Activated naive CD4-positive, alpha-beta T cell treated with anti-CD3 and anti-CD28 coated beads, Interleukin-2, amount 50 U/mL, for 72 hours (primary cell): Measurements from ENCODE around the gene ETFDH. TPM values are rescaled to one million over a fixed set of nuclear protein-coding genes. Genes with fewer than 3 reads are reported as not detected.
"Not testable (repeated sequence)": the region's sequence is repeated elsewhere in the genome, so short reads cannot be mapped to it uniquely, and the experiment has no call there.

Experiments
- ATAC-seq, 2 donors: fragments of 150-1000 bp; cut with Tn5 transposase; 2 replicates each; pipeline ENCODE4 v1.10.0; 2021; ENCODE audit warnings: mild to moderate bottlenecking in 2 of 2, moderate library complexity in 2 of 2
- DNase-seq, 2 donors: peaks; one replicate each; pipeline ENCODE4 v3.0.0; 2021 to 2022; ENCODE audit warnings: low spot score in 2 of 2
- H3K27ac Mint-ChIP-seq, 2 donors: one replicate each; pipeline ENCODE4 v1.8.0; 2022; ENCODE audit warnings: mild to moderate bottlenecking in 2 of 2, mixed read lengths in 2 of 2
- H3K36me3 Mint-ChIP-seq, 2 donors: one replicate each; pipeline ENCODE4 v1.8.0; 2022; ENCODE audit warnings: mixed read lengths in 2 of 2
- H3K9me3 Mint-ChIP-seq, 2 donors: one replicate each; pipeline ENCODE4 v1.8.0; 2022; ENCODE audit warnings: mixed read lengths in 2 of 2
- total RNA-seq, 2 donors: library from RNA; stranded (reverse); gene quantifications; one replicate each; pipeline ENCODE4 v1.2.3, GENCODE V29; 2022

Gene ETFDH
- 10 to 100 TPM; 34.8 to 54.2 TPM for total RNA-seq

GRCh38 chr4:158671915-158672806, at the start of gene ETFDH:
Gene ETFDH, plus strand, starts transcription at chr4:158672296. Its CDS starts 161 bp downstream, at chr4:158672457.
- H3K9me3 Mint-ChIP-seq = no peaks in the 10 kb centered on the region
- ATAC-seq = peak; percentile 88 to 91
- peak within 1 kb of the TSS; percentile 97 to 98 for H3K27ac Mint-ChIP-seq
- peaks cover 6 to 15% of the 10 kb centered on the region in 2 donors for H3K36me3 Mint-ChIP-seq
- peak; percentile 95 to 96 for DNase-seq

- peak in 1 of 2 donors; percentile 17 for DNase-seq
These were observed 47.1 kb upstream of the ETFDH start for GRCh38 chr4:158624889-158625478.

DNA sequence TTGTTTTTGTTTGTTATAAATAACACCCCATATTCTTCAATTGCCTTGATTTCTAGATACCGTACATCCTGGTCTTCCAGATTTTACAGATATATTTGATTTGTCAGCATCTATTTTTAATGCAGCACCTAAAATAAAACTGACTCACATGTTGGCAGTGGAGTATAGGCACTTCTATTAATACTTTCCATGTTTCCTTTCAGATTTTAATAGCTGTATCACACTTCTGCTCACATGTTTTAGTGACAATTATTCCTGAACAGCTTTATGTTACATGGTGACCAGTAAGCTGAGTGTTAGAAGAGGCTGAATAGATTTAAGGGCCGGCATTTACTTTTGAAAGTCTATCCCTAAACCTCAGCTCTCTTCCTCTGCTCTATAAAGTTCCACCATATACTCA, 46.6 kb upstream of the ETFDH start:
- no peak for ATAC-seq
- H3K9me3 Mint-ChIP-seq = no peaks in the 10 kb centered on the region
- no peak overlapping the region for H3K27ac Mint-ChIP-seq
- no peak for DNase-seq
- H3K36me3 Mint-ChIP-seq = no peaks in the 10 kb centered on the region

More at GRCh38 chr4:158624889-158625478, 47.1 kb upstream of the ETFDH start:
- Mint-ChIP-seq H3K9me3 (no peaks in the 10 kb centered on the region), H3K27ac (no peak overlapping the region), H3K36me3 (no peaks in the 10 kb centered on the region)
- no peak for ATAC-seq

- H3K36me3 Mint-ChIP-seq = no peaks in the 10 kb centered on the region
- no peaks in the 10 kb centered on the region for H3K9me3 Mint-ChIP-seq
- H3K27ac Mint-ChIP-seq = no peak overlapping the region
- no peak for DNase-seq
- ATAC-seq = no peak
These were observed 41.2 kb upstream of the ETFDH start for GRCh38 chr4:158630893-158631292.

GRCh38 chr4:158636619-158637018, 35.5 kb upstream of the ETFDH start:
- Mint-ChIP-seq H3K36me3 (no peaks in the 10 kb centered on the region), H3K27ac (no peak overlapping the region), H3K9me3 (no peaks in the 10 kb centered on the region)
- no peak for DNase-seq
- ATAC-seq = no peak

GRCh38 chr4:158644356-158644755, 27.7 kb upstream of the ETFDH start:
- DNase-seq = no peak
- H3K27ac Mint-ChIP-seq = no peak overlapping the region
- H3K9me3 Mint-ChIP-seq = no peaks in the 10 kb centered on the region
- no peaks in the 10 kb centered on the region for H3K36me3 Mint-ChIP-seq
- no peak for ATAC-seq

- ATAC-seq (no peak), DNase-seq (no peak)
- Mint-ChIP-seq H3K27ac (no peak overlapping the region), H3K9me3 (no peaks in the 10 kb centered on the region), H3K36me3 (no peaks in the 10 kb centered on the region)
These were observed 27.3 kb upstream of the ETFDH start for GRCh38 chr4:158644760-158645159.

DNA sequence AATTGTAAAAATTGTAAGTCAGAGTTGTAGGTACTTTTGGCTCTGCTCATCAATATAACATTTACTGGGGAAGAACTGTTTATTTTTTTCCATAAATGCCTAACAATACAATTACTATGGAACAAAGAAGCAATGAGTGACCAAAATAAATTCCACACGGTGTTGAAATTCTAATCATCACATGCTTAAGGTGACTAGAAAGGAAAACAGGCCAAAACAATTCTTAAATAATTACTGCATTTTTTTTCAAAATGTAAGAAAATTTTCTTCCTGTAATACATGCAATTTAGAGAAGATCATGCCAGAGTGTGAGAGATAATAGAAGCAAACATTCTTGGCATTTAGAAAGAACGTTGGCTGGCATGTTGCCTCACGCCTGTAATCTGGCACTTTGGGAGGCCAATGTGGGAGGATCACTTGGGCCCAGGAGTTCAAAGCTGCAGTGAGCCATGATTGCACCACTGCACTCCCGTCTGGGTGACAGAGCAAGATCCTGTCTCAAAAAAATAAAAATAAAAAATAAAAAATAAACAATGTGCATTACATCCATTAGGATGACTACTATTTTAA, 22.9 kb upstream of the ETFDH start:
- no peak overlapping the region for H3K27ac Mint-ChIP-seq
- no peaks in the 10 kb centered on the region for H3K9me3 Mint-ChIP-seq
- no peak for ATAC-seq
- no peaks in the 10 kb centered on the region for H3K36me3 Mint-ChIP-seq
- DNase-seq = no peak

DNA sequence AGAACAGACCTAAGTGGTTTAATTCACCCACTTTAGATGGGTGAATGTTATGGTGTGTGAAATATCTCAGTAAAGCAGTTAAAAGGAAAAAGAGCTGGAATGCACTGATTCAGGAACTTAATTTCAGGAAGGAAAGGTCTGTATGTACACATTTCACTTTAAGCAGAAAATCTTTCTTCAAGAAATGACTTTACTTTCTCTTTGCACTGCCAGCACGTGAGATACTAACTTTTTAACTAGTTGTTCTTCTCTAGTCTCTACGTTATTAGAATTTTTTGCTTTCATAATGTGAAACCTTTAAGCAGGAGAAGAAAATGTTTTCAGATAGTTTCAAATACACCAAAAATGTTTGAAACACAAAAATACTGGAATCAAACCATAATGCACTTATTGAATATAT, 19.2 kb upstream of the ETFDH start:
- ATAC-seq (no peak), DNase-seq (no peak)
- no peaks in the 10 kb centered on the region for H3K36me3 Mint-ChIP-seq
- no peaks in the 10 kb centered on the region for H3K9me3 Mint-ChIP-seq
- H3K27ac Mint-ChIP-seq = peak overlapping the region in 1 of 2 donors; percentile 57

DNA sequence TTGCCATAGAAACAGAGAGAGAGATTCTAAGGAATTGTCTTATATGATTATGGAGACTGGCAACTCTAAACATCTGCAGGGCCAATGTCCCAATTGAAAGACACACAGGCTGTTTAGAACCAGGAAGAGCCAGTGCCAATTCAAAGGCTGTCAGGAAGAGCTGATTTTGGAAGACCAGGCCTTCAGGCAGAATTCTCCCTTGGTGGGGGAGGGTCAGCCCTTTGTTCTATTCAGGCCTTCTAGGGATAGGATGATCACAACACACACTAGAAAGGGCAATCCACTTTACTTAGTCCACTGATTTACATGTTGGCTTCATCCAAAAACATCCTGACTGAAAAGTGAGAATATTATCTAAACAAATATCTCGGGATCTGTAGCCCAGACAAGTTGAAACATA, 15.7 kb upstream of the ETFDH start:
- ATAC-seq (no peak), DNase-seq (no peak)
- Mint-ChIP-seq H3K9me3 (no peaks in the 10 kb centered on the region), H3K27ac (no peak overlapping the region), H3K36me3 (no peaks in the 10 kb centered on the region)

DNA sequence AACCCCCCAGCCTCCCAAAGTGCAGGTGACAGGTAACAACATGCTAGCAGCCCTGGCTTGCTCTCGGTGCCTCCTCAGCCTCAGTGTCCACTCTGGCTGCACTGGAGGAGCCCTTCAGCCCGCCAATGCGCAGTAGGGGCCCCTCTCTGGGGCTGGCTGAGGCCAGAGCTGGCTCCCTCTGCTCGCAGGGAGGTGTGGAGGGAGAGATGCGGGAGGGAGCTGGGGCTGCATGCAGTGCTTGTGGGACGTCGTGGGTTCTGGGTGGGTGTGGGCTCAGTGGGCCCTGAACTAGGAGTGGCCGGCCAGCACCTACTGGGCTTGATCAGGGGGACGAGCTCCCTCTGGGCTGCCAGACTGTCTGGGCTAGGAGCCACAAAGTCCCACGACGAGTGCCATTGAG, 14.8 kb upstream of the ETFDH start:
- Mint-ChIP-seq H3K36me3 (no peaks in the 10 kb centered on the region), H3K9me3 (no peaks in the 10 kb centered on the region), H3K27ac (no peak overlapping the region)
- DNase-seq (no peak), ATAC-seq (no peak)

DNA sequence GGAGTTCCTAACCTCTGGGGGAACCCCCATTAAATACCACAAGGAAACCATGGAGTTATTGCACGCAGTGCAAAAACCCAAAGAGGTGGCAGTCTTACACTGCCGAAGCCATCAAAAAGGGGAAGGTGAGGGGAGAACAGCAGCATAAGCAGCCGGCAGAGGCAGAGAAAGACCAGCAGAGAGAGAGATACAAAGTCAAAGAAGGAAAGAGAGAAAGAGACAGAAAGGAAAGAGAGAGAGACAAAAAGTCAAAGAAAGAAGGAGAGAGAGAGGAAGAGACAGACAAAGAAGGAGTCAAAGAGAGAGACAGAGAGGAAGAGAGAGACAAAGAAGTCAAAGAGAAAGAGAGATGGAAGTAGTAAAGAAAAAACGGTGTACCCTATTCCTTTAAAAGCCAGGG, 8.8 kb upstream of the ETFDH start:
- H3K36me3 Mint-ChIP-seq, DNase-seq, ATAC-seq, H3K9me3 Mint-ChIP-seq: not testable (repeated sequence)
- peak overlapping the region in 1 of 2 donors; percentile 42 for H3K27ac Mint-ChIP-seq

DNA sequence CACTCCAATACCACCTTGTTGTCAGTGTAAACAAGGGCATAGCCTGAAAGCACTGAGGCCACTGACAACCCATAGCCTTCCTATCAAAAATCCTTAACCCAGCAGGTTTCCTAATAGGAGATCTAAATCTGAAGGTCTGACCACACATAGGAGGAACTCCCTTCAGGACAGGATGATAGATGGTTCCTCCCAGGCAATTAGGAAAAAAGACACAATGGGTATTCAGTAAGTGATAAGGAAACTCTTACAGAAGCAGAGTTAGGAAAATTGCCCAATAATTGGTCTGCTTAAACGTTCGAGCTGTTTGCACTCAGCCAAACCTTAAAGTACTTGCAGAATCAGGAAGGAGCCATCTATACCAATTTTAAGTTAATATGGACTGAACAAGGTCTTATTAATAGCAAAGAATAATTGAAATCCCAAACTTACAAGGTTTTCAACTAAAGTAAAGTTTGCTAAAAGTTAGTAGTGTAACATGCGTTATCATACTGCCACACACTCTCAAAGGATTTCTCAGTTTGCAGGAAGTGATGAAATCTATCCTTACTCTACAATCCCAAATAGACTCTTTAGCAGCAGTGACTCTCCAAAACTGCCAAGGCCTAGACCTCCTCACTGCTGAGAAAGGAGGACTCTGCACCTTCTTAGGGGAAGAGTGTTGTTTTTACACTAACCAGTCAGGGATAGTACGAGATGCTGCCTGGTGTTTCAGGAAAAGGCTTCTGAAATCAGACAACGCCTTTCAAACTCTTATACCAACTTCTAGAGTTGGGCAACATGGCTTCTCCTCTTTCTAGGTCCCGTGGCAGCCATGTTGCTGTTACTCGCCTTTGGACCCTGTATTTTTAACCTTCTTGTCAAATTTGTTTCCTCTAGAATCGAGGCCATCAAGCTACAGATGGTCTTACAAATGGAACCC, 8.1 kb upstream of the ETFDH start:
- not testable (repeated sequence) for H3K9me3 Mint-ChIP-seq, ATAC-seq, DNase-seq, H3K36me3 Mint-ChIP-seq
- peak overlapping the region in 1 of 2 donors; percentile 42 for H3K27ac Mint-ChIP-seq

DNA sequence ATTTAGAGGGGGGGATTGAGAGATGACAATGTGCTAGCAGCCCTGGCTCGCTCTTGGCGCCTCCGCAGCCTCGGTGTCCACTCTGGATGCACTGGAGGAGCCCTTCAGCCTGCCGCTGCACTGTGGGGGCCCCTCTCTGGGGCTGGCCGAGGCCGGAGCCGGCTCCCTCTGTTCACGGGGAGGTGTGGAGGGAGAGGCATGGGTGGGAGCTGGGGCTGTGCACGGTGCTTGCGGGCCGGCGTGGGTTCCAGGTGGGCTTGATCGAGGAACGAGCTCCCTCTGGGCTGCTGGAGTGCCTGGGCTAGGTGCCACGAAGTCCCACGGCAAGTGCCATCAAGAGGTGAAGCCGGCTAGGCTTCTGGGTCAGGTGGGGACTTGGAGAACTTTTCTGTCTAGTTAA, 7.3 kb upstream of the ETFDH start:
- Mint-ChIP-seq H3K9me3 (no peaks in the 10 kb centered on the region), H3K27ac (no peak overlapping the region), H3K36me3 (peaks cover 0 to 6% of the 10 kb centered on the region in 2 donors)
- ATAC-seq (no peak), DNase-seq (no peak)

DNA sequence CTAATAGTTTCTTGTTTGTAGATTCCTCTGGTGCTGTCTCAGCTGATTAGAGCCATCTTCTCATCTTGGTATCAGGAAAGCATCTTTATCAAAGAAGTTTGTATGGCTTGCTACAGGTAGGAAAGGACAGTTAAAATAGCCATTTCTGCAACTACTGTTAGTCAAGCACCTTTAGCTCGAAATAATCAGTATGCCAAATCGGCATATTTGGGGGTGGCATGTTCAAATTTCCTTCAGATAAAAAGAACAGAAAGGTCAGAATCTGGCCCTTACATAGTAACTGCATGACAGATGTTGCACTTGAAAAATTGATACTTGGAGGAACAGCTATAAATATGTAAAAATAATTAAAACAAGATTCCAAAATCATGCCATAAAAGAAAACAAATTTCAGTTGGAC, 5.2 kb upstream of the ETFDH start:
- no peak overlapping the region for H3K27ac Mint-ChIP-seq
- peaks cover 6 to 7% of the 10 kb centered on the region in 2 donors for H3K36me3 Mint-ChIP-seq
- no peak for ATAC-seq
- no peak for DNase-seq
- H3K9me3 Mint-ChIP-seq = no peaks in the 10 kb centered on the region

DNA sequence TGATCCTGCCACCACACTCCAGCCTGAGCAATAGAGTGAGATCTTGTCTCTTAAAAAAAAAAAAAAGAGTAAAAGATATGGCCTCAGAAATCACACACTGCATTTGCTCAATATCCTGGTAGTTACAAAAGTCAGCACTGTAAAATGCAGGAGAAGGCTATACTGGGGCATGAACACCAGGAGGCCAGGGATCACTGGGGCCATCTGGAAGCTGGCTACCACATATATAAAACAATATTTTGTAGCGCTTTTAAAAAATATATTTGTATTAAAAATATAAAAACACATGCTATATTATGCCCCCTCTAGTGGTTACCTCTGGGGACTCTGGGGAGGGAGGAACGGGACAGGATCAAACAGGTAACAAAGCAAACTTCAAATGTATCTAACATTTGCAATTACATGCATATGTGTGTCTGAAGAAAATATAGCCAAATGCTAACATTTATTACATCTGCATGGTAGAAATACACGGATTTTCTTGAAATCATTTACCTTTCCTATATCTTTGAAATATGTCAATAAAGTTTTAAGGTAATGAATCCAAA, 4.4 kb upstream of the ETFDH start:
- Mint-ChIP-seq H3K9me3 (no peaks in the 10 kb centered on the region), H3K27ac (no peak overlapping the region), H3K36me3 (peaks cover 6 to 15% of the 10 kb centered on the region in 2 donors)
- ATAC-seq = no peak
- DNase-seq = peak in 1 of 2 donors; percentile 11
